Measurements from ENCODE around the gene BHMT. TPM values are rescaled to one million over a fixed set of nuclear protein-coding genes. Genes with fewer than 3 reads are reported as not detected.

BHMT gene, protein sequence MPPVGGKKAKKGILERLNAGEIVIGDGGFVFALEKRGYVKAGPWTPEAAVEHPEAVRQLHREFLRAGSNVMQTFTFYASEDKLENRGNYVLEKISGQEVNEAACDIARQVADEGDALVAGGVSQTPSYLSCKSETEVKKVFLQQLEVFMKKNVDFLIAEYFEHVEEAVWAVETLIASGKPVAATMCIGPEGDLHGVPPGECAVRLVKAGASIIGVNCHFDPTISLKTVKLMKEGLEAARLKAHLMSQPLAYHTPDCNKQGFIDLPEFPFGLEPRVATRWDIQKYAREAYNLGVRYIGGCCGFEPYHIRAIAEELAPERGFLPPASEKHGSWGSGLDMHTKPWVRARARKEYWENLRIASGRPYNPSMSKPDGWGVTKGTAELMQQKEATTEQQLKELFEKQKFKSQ
- total RNA-seq (2014; rRNA removed; shearing (Covaris generic); ENCODE audit: low replicate concordance), result not detected in 2 replicates

DNA sequence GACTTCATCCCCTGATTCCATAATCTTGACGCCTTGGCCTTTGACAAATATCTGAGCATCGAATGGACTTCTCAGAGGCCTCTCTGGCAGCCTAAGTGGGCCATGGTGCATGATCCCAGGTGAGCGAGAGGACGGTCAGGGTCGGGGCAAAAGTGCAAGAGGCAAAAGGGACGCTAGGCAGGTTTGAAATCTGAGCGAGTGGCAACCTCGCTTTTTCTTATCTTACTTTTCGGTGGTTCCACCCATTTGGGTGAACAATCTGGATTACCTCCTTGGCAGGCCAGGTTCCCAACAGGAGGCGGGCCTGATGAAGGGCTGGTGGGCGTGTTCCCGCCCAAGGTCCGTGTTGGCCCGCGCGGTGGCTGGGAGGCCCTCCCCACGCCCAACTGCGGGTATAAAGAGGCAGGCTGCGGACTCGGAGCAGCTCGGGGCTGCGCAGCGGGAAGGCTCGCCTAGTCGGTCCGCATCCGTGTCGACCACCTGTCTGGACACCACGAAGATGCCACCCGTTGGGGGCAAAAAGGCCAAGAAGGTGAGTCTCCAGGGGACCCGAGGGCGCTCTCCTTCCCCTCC, at the start of gene BHMT:
Gene BHMT, plus strand, starts transcription at position 423 of the 573 bp plus-strand sequence. Its CDS starts 77 bp downstream, at position 500.
- H3K36me3 ChIP-seq, result no peaks in the 10 kb centered on the region
- no peak for DNase-seq
- H3K9me3 ChIP-seq, result no peaks in the 10 kb centered on the region
- peaks cover 2% of the 10 kb centered on the region; the same call in 1 of the 2 replicates for H3K27me3 ChIP-seq
- H3K4me3 ChIP-seq, result no peak within 1 kb of the TSS

DNA sequence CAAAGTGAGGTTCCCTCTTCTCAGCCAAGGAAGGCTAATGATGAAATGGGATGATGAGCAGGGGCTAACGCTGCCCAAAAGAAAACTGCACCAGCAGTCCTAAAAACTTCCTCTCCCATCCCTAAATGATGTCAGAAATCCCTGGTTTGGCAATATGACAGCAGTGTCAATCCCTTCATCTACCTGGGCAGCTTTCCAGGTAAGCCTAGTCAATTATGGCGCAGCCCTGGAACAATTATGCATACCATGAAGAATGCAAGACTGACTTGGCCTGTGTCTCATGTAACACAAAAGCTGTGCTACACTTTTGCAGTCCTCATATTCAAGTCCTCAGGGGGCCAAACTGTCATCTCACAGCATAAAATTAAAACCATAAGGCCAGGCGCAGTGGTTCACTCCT, 49.2 kb upstream of the BHMT start:
- Histone ChIP-seq H3K4me3 (no peak overlapping the region), H3K36me3 (no peaks in the 10 kb centered on the region), H3K9me3 (no peaks in the 10 kb centered on the region), H3K27me3 (no peaks in the 10 kb centered on the region; the same call in 1 of the 2 replicates)
- no peak for DNase-seq

DNA sequence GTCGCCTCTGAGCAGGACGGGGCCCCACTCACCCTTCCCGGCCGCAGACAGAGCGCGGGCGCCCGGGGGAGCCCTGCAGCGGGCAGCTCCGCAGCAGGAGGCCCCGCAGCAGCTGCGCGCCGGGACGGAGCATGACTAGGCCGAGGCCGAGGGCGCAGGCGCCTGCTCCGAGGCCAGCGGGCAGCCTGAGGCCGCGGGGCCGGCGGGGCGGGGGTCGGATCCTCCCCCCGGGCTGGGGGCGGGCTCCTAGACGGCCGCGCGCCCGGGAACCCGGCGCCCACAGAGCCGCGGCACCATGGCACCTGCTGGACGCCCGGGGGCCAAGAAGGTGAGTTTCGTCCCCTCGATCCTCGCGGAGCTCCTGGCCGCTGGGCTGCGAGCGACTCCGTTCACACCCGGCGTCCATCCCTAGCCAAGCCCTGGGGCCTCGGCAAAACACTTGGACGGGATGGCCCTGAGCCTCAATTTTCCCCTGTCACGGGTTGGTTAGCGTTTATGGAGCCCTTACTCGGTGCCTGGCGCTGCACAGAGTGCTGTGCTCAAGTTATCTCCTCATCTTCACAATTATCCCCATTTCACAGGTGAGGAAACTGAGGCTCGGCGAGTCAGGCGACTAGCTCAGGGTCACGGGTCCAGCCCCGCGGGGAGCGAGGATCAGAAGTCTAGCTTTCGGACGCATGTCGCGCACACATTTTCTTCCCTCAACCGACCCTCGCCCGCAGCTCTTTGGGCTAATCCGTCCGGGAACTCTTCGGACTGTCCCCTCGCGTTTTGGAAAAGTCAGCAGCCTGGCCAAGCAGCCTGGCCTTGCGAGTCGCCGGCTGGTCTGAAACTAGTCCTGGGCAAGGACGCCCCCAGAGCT, 41.9 kb upstream of the BHMT start, which contains the start of the genes BHMT2 and DMGDH:
Gene BHMT2, plus strand, starts transcription at position 280 of the 862 bp plus-strand sequence. Its CDS starts 16 bp downstream, at position 296.
Gene DMGDH, minus strand, starts transcription at position 187 of the 862 bp plus-strand sequence. Its CDS starts 54 bp downstream, at position 133.
- H3K4me3 ChIP-seq, result no peak within 1 kb of the TSS
- no peaks in the 10 kb centered on the region for H3K27me3 ChIP-seq
- peak; percentile 41 for DNase-seq
- H3K36me3 ChIP-seq, result no peaks in the 10 kb centered on the region
- no peaks in the 10 kb centered on the region for H3K9me3 ChIP-seq

DNA sequence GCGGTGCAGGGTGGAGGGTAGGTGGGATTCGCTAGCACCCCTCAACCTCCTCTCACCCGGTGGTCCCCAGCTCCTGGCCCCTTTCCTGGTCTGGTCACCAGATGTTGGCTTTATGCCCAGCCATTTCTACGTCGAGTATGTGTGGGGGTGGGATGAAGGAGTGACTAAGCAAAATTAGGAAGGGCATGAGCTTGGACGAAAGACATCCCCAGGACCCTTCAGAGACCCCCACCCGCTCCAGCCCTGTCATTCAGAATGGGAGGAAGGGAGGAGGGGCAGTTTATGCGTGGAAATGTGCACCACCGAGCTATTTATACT, 41.3 kb upstream of the BHMT start:
- Histone ChIP-seq H3K27me3 (no peaks in the 10 kb centered on the region), H3K36me3 (no peaks in the 10 kb centered on the region), H3K9me3 (no peaks in the 10 kb centered on the region), H3K4me3 (no peak overlapping the region)
- no peak for DNase-seq

DNA sequence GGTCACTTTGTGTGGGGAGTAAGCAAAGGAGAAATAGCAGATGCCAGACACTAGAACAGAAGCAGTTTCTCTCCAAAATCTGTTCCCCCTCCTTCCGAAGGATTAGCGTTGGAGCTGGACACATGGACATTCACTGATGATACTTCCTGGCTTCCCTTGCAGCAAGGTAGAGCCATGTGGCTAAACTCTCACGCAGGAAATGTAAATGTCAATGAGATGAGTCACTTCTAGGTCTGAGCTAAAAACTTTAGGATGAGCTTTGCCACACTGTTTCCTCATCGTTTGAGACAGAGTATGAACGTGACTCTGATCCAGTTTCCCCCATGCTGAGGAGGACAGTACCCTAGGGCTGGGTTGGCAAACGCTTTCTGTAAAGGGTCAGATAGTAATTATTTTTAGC, 37.0 kb upstream of the BHMT start:
- Histone ChIP-seq H3K27me3 (no peaks in the 10 kb centered on the region), H3K4me3 (no peak overlapping the region), H3K9me3 (no peaks in the 10 kb centered on the region), H3K36me3 (no peaks in the 10 kb centered on the region)
- peak; percentile 6 for DNase-seq

DNA sequence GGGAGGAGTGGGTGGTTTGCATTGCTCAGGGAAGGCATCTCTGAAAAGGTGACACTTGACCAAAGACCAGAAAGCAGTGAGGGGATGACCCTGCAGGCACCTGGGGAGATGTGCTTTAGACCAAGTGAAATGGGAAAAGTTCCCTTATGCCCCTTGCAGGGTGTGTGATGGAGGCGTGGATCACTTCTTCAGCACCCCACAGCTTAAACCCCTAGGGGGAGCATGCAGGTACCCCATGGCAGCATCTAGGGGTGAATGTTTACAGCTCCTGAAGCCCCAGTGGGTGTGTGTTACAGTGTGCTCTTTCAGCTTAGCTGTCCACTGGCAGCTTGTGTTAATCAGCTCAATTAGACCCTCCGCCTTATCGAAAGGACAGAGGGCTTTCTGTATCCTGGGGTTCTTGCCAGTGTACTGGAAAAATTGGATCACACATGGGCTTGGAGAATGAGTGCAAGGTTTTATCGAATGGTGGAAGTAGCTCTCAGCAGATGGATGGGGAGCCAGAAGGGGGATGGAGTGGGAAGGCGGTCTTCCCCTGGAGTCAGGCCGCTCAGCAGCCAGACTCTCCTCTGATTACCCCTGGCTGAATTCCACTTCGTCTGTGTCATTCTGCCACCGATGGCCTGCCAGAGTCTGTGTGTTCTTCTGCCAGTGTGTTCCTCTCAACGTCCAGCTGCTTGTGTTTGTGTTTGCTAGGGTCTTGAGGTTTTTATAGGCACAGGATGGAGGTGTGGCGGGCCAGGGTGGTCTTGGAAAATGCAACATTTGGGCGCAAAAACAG, 35.8 kb upstream of the BHMT start:
- H3K4me3 ChIP-seq, result no peak overlapping the region
- H3K36me3 ChIP-seq, result no peaks in the 10 kb centered on the region
- no peaks in the 10 kb centered on the region for H3K9me3 ChIP-seq
- H3K27me3 ChIP-seq, result no peaks in the 10 kb centered on the region
- DNase-seq, result no peak

DNA sequence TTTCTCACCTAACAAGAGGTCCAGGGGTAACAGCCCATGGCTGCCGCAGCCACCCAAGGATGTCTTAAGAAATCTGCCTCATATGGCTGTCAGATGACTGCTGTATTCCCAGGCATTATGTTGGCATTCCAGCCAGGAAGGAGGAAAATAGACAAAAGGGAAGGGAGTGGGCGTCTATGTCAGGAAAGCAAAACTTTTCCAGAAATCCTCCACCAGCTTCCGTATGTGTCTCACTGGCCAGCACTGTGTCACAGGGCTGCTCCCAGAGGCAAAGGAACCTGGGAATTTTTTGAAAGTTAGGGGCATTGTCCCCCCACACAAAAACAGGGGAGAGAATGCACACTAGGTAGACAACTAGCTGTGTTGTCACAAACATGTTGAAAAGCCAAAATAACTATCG, 34.8 kb upstream of the BHMT start:
- Histone ChIP-seq H3K9me3 (no peaks in the 10 kb centered on the region), H3K36me3 (no peaks in the 10 kb centered on the region), H3K27me3 (no peaks in the 10 kb centered on the region), H3K4me3 (no peak overlapping the region)
- DNase-seq, result no peak

DNA sequence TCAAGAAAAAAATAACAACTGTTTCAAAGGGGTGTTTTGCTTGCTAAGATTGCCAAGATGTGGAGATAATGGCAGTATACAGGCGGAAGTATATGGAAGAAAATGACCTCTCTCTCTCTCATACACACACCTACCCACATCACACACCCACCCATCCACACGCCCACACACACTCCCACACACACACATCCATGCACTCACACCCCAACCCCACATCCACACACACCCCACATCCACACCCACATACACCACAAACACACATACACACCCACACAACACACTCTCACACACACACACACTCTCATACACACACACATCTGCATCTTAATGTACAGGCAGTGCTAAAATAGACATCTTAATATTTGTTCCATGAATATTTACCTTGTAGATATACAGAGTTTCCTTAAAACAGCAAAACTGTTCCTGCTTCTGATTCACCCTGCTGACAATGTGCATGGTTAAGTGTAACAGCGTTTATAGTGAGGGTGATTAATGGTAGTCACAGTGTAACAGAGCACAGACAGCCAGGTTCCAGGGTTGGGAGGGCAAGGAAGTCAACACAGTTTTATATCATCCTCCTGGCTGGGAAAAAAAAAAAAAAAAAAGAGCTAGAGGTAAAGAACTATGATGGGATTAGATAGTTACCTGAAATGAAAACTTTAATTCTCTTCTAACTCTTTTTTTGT, 33.8 kb upstream of the BHMT start:
- H3K36me3 ChIP-seq, result no peaks in the 10 kb centered on the region
- no peaks in the 10 kb centered on the region for H3K9me3 ChIP-seq
- no peak overlapping the region for H3K4me3 ChIP-seq
- no peaks in the 10 kb centered on the region for H3K27me3 ChIP-seq
- no peak for DNase-seq

DNA sequence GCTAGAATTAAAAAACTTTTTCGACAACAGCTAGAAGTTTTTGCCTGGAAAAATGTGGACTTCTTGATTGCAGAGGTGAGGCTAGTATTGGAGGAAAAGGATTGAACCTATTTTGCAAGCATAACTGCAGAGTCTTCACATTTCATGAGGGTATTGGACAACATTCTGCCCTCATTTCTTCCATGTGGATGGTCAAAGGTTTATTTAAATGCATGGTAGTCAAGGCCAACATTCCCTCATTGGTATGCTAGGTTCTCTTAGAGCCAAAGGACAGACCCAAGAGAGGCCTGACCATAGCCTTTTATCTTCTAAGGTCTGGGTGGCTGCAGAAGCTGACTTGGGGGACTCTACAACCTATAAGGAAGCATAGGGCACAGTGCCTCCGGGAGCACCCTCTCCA, 30.8 kb upstream of the BHMT start:
- DNase-seq, result no peak
- Histone ChIP-seq H3K4me3 (no peak overlapping the region), H3K27me3 (no peaks in the 10 kb centered on the region), H3K9me3 (no peaks in the 10 kb centered on the region), H3K36me3 (no peaks in the 10 kb centered on the region)

DNA sequence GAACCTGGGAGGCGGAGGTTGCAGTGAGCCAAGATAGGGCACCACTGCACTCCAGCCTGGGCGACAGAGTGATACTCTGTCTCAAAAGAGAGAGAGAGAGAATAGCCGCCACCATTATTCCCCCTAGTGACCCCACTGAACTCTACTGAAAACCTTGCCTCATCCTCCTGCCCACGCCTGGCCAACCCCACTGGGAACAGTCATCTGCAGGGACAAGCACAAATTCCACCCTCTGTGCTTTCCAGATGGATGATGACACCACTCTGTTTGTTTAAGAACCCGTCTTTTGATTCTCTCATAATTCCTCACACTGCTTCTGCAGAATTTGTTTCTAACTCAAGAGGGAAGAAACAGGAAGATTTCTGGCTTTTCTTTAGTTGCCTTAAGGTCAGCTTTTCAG, 29.8 kb upstream of the BHMT start:
- Histone ChIP-seq H3K4me3 (no peak overlapping the region), H3K27me3 (no peaks in the 10 kb centered on the region), H3K36me3 (no peaks in the 10 kb centered on the region), H3K9me3 (no peaks in the 10 kb centered on the region)
- no peak for DNase-seq

DNA sequence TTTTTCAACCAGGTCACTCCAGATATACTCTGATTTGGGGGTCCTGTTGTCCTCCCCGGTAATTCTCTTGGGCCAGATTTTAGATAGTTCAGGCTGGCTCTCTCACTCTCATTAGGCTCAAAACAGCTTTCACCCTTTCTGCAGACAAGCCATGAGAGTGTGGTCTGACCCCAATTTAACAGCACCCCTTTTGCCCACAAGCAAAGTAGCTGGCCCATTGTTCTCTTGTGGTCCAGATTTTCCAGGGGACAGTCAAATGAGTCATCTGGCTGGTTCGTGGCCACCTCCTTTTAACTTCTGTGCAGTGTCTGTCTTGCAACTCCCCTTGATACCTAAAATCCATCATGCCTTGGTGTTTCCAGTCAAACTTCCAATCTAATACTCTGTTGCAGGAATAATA, 25.5 kb upstream of the BHMT start:
- Histone ChIP-seq H3K9me3 (no peaks in the 10 kb centered on the region), H3K4me3 (no peak overlapping the region), H3K36me3 (no peaks in the 10 kb centered on the region), H3K27me3 (no peaks in the 10 kb centered on the region)
- no peak for DNase-seq

DNA sequence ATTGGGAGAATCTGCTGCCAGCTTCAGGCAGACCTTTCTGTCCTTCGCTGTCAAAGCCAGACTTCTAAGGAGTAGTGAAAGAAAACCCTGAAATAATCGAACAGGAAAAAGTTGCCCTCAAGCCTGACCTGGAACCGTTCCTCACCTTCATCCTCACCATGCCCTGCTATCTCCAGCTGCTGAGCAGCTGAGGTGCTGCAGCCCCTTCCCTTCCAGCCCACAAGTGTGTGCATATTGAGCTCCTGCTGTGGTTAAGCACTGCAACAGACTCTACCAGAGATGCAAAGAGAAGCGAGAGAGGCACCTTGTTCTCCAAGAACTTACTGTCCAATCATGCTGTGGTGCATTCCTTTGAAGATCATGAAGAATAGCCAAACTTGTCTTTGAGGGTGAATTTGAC, 23.1 kb upstream of the BHMT start:
- H3K36me3 ChIP-seq, result no peaks in the 10 kb centered on the region
- H3K4me3 ChIP-seq, result no peak overlapping the region
- no peak for DNase-seq
- H3K27me3 ChIP-seq, result no peaks in the 10 kb centered on the region
- H3K9me3 ChIP-seq, result no peaks in the 10 kb centered on the region

DNA sequence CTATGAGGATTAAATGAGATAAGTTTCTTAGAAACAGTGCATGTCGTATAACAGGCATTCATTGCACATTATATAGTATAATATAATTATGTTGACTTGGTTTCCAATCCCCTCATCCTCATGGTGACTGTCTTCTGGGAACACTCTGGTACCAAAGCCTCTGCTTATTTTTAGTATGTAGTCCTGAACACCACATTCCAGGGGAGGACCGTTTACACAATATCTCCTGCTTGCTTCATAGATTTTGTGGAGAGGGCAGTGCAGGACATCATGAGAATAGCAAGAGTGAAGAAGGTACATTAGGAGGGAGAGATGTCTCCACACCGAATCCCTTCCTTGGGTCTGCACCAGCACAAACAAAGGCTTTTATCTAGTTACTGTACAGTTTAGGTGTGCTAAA, 20.5 kb upstream of the BHMT start:
- H3K36me3 ChIP-seq, result no peaks in the 10 kb centered on the region
- H3K27me3 ChIP-seq, result no peaks in the 10 kb centered on the region
- no peak overlapping the region for H3K4me3 ChIP-seq
- no peaks in the 10 kb centered on the region for H3K9me3 ChIP-seq
- no peak for DNase-seq

DNA sequence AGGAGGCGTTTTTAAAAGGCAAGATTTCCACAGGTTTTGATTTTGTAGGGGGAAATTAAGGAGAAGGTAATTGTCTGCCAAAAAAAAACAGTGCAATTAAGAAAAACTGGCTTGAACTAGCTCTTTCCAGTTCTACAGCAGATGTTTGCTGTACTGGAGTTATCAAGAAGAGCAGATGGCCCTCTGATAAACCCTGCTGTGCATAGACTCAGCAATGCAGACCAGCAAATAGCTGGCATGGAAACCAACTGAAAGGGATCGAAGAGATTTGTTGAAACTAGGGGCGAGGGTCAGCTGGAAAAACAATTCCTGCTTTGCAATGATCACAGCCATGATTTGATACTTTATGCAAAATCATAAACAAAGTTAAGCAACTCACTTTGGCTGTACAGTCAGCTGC, 17.8 kb upstream of the BHMT start:
- no peak for DNase-seq
- H3K27me3 ChIP-seq, result no peaks in the 10 kb centered on the region
- no peaks in the 10 kb centered on the region for H3K9me3 ChIP-seq
- H3K36me3 ChIP-seq, result no peaks in the 10 kb centered on the region
- no peak overlapping the region for H3K4me3 ChIP-seq

DNA sequence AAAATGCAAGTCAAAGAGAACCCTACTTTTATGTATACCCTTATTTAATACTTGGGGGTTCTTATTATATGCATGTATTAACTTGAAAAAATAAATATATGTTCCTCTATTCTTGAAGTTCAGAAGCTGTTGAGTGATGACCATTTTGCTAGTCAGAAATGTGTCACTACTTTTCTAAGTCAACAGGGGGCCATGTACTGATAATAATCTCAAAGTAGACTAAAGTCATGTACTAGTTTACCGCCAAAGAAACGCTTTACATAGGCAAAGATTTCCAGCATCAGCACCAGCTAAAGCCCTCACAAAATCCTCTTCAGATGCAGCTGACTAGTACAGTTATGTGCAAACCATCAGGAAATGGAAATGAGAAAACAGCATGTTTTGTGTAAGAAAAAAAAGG, 5.7 kb upstream of the BHMT start:
- Histone ChIP-seq H3K36me3 (no peaks in the 10 kb centered on the region), H3K27me3 (peaks cover 6% of the 10 kb centered on the region; the same call in 1 of the 2 replicates), H3K9me3 (no peaks in the 10 kb centered on the region), H3K4me3 (no peak overlapping the region)
- no peak for DNase-seq
